Stimulated activated CD4-positive, alpha-beta T cell treated with anti-CD3 and anti-CD28 coated beads, Interleukin-1b, Interleukin-23, amount 100 ng/mL, for 4 hours (primary cell): Measurements from ENCODE around the gene CAPZB.

Experiments used
- DNase-seq, 2 donors: peaks; one replicate each; pipeline ENCODE4 v3.0.0-alpha.2; 2020; ENCODE audit warnings: low read depth in 2 of 2

Gene CAPZB

GRCh38 chr1:19346026-19346425, 139.3 kb downstream of the CAPZB start:
- DNase-seq, result no peak

DNA sequence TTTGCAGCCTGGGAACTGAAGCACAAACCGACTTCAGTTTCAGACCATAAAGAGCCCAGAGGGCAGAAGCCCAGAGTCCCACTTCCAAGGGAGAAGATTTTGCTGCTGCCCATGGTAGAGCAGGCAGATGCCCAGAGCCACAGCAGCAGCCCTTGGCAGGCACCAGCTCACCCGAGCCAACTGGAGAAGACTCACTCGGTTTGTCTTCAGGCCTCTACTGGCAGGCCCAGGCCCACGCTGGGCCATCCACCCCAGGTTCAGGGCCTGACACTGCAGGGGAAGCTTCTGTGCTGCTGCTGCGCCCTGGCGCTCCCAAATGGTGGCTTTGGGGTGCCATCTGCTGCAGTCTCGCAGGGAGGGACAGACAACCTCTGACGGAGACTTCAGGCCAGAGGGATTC, 139.9 kb downstream of the CAPZB start:
- no peak for DNase-seq

GRCh38 chr1:19344831-19345230, 140.5 kb downstream of the CAPZB start:
- DNase-seq, result no peak

DNA sequence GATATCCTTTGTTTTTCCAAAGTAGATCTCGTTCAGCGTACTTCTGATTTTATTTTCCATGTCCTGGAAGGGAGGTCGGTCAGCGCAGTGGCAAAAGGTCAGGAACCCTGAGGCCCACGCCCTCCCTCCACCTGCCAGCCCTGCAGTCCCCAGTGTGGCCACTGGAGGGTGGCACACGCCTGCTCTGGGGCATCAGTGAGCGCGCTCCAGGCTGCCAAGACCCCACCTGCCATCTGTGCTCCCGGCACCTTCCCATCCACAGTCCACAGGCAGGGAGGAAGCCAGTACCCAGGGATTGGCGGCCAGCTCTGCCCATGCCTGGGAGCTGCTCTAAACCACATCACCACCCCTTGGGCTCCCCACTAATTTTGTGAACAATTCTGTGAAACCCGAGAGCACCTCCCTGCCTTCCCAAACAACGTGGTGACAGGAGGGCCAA, 140.9 kb downstream of the CAPZB start:
- DNase-seq, result peak; percentile 18 to 41

GRCh38 chr1:19343617-19344350, 141.6 kb downstream of the CAPZB start:
- no peak for DNase-seq

- no peak for DNase-seq
Observed at GRCh38 chr1:19342894-19343616, 142.3 kb downstream of the CAPZB start.

GRCh38 chr1:19342062-19342750, 143.1 kb downstream of the CAPZB start:
- DNase-seq, result no peak

DNA sequence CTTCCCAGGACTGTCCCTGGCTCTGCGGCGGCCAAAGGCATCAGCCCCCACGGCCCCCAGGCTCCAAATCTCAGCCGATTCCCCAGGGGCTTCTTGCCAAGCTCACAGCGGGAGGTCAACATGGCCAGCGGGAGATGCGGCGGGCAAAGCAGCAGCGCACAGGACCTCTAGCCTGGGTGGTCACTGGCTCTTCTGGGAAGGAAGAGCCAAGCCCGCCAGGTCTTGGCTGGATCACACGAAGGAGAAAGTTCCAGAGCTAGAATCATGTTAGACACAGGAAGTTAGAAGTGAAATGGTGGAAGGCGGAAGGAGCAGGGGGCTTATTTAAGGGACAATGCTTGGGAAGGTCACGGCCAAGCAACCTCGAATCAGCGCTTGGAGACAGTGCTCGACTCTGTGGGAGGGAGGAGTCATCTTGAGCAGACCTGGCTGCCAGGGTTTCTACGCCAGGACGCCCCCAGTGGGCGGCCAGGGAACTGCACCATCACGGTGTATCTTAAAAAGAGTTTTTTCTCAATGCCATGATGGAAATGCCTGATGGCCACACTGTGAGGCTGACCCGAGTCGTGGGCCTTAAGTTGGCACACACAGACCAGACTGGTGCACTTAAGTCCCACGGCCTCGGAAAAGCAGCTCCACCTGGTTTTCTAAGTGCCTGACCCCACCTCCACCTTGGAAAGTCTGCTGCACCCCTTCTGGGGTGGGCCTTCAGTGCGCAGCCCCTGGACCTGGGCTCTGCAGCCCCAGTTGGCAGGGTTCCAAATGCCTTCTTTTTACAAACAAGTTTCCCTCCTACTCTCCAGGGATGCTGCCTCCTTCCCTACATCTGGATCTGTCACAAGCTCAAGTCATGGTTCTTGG, 143.9 kb downstream of the CAPZB start:
- peak; percentile 72 to 74 for DNase-seq

GRCh38 chr1:19340387-19340937, 144.9 kb downstream of the CAPZB start:
- DNase-seq, result no peak

- no peak for DNase-seq
Observed at GRCh38 chr1:19339214-19339861, 146.0 kb downstream of the CAPZB start.

DNA sequence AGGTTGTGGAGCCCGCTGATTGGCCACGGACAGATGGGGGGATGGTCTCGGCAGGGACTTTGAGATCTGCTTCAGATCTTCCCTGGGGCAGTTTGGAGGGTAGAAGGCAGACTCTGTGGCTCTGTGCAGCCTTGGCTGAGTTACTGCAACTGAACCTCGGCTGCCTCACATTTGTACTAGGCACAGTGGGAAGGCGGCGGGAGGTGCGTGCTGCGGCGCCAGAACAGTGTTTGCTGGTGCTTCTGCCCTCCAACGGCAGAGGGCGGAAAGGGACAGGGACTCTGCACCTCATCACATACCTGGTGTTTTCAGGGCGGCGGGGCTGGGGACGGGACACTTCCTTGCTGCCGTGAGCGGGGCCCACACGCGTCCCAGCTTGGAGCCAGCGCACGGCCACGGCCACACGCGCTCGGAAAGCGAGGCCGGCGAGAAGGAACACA, 147.0 kb downstream of the CAPZB start:
- no peak for DNase-seq

GRCh38 chr1:19337289-19337688, 148.1 kb downstream of the CAPZB start:
- DNase-seq, result no peak

GRCh38 chr1:19336543-19336942, 148.8 kb downstream of the CAPZB start:
- peak; percentile 7 to 28 for DNase-seq

DNA sequence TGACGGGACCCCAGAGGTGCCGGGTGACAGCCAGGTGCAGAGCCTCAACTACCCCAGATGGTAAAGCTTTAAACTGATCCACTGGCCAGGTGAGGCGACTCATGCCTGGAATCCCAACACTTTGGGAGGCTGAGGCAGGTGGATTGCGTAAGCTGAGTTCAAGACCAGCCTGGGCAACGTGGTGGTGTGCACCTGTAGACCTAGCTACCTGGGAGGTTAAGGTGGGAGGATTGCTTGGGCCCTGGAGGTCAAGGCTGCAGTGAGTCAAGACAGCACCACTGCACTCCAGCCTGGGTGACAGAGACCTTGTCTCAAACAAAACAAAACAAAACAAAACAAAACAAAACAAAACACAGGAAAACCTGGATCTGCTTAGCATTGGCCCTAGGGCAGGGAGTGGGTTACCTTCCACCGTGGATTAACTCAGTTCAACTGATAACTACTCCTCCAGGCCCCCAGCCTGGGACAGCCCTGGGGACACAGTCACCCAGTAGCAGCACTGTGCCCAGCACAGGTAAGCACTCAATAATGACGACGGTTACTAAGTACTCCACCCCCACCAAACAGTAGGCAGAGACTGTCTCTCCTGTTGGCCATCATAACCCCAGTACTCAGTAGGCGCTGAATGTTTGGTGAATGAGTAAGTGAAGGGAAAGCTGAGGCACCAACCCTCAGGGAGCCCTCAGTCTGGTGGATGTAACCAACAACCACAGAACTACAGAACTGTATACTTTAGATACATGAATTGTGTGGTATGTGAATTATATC, 151.6 kb downstream of the CAPZB start:
- DNase-seq, result no peak

DNA sequence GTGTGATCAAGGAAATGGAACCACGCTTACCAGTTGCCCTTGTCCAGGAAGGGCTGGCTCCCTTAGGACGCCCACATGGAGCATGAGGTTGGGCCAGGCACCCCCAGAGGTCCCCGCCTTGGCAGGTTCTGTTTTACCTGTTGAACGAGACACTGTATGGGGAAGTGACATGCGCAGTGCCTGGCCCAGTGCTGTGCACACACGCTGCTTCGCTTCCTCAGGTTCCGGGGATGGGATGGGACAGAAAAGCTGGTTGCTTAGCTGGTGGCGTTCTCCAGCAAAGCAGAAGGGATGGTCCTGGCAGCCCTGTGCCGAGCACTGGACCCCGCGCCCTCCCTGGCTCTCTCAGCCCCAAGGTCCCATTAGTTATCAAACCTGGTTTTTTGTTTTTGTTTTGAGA, 152.5 kb downstream of the CAPZB start:
- no peak for DNase-seq

DNA sequence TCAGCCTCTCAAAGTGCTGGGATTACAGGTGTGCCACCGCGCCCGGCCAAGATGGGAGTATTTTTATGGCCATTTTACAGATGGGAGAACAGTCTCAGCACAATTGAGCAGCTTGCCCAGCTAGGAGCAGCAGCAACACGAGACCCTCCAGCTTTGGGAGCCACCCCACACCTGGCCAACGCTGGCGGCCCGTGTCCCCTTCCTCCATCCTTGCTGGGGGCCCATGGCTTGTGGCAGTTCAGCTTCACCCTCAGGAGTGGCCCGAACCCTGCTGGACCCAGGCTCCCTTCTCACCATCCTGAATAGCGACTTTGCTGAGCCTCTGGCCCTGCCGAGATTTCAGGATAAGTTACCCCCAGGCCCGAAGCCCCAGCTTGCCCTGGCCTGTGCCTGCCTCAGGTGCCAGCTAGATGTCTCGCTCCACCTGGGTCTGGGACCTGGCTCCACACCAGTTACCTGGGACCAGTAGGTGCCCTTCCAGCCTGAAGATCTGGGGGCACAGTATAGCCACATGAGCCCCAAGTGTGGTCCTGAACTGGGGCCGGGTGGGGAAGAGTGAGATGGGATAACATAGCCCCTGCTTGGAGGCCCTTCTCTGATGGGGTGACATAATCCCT, 154.0 kb downstream of the CAPZB start:
- no peak for DNase-seq

GRCh38 chr1:19330449-19331135, 154.7 kb downstream of the CAPZB start:
- DNase-seq, result no peak

DNA sequence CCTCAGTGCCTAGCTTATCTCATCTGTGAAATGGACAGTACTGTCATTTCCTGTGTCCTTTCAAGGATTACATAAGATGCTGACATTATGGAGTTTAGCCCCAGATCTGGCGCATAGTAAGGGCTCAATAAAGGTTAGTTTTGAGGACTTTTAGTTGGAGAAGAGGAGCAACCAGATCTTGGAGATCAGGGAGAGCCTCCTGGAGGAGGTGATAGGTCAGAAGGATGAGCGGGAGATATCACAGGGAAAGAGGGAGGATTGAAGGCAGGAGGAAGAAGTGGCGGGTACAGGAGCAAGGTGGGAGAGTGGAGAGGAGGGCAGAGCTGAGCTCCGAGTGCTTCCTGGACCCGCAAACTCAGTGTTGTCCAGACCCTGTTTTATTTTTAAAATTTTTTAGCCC, 155.7 kb downstream of the CAPZB start:
- no peak for DNase-seq

DNA sequence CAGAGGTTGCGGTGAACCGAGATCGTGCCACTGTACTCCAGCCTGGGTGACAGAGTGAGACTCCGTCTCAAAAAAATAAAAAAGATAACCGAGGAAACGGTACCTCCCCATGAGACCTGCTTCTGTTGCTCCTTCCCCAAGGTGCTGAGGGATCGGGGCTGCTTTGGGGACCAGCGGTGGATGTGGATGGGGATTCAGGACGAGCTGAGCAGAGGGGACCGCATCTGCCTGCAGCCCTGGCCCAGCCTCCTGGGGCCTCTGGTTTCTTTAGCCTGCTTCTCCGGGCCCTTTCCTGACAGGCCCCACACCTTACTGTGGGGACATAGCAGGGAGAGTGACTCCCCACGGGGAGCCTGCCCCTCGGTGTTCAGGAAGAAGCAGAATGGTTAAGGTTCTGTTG, 156.2 kb downstream of the CAPZB start:
- DNase-seq, result no peak
